Measurements from ENCODE around the gene QRICH2.

GRCh38 chr17:76354747-76355310 is 46.8 kb upstream of the QRICH2 start:
- no peak for TF ChIP-seq POLR2A (IDR thresholded peaks at IDR 0.05)
- no peak for TF ChIP-seq CTCF (IDR thresholded peaks at IDR 0.05)
